BJ (cell line): ENCODE results near the gene GALK2. TPM values are rescaled to one million over a fixed set of nuclear protein-coding genes. Genes with fewer than 3 reads are reported as not detected.

ENCODE experiments used
- CTCF ChIA-PET: fragments of 350-600 bp; formaldehyde crosslinking; extraction: SDS; loops from one replicate; lab custom pipeline; 2021; ENCODE audit warnings: antibody characterized with exemption, inconsistent platforms; lab: Yijun Ruan, JAX
- POLR2A ChIA-PET: fragments of 300-600 bp; sonication (Branson Sonifier 250); formaldehyde crosslinking; extraction: SDS; loops from one replicate; lab custom pipeline; 2021; ENCODE audit warnings: antibody characterized with exemption; lab: Charles Lee
- DNase-seq: peaks from one replicate; pipeline ENCODE4 v3.0.0-alpha.2; 2011; ENCODE audit warnings: low read depth
- H3K27me3 ChIP-seq: 2 replicates; pipeline ENCODE4 v1.6.0; 2011; ENCODE audit warnings: low read length; ENCODE audit not compliant: control insufficient read depth, insufficient read depth
- H3K36me3 ChIP-seq: 2 replicates; pipeline ENCODE4 v1.5.1; 2011; ENCODE audit warnings: low read length; ENCODE audit not compliant: control insufficient read depth, insufficient read depth
- H3K4me3 ChIP-seq: 2 replicates; pipeline ENCODE4 v1.5.1; 2011; ENCODE audit warnings: low read depth, mild to moderate bottlenecking, control low read depth, low read length
- polyA plus RNA-seq: library from polyadenylated mRNA; depleted of rRNA; stranded (reverse); fragments of >200 nt; gene quantifications from 2 replicates; pipeline ENCODE4 v1.2.3, GENCODE V29; 2011
- TF ChIP-seq, protein P1 (sequence below): IDR thresholded peaks from 2 replicates; pipeline ENCODE4 v1.5.1; 2011; ENCODE audit warnings: low read depth, mild to moderate bottlenecking, control low read depth, inconsistent platforms, low read length, moderate library complexity; ENCODE audit not compliant: insufficient read depth

Gene GALK2
- polyA plus RNA-seq, 1 experiment = 19.4 TPM

DNA sequence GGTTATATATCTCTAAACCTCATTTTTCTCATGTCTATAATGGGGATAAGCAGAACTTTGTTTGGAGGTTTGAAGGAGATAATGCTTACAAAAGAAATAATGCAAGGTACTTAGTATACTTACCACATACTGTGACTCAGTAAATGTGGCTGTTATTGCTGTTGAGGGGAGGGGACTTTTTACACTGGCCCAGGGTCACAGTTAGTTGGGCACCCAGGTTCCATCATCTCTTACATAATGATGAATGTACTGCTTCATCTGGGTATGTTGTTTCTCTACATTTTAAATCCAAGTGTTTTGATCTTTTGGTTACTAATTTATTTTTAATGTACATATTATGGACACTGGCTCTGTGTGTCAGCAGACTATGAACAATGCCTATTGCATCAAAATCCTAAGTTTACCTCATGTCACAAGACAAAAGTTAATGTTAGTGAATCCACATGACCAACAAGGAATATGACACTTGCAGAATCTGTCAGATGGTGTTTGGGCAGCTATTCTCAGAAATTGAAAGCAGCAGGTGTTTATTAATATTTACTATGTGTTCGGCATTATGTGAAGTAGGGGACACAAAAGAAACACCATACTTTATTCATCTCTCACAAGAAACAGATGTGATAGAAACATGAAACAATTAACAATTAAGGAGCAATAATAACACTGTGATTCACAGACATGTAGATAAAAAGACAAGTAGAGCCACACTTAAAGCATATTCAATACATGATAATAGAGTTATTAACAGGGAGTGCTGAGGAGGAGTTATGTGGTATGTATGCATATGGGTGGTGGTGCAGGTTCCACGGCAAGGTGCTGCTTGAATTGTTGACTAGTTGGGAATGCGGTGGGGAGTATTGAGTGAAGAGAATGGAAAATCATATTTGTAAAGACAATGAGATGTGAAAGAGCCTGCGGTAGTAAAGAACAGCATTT, 109.7 kb downstream of the GALK2 start:
- ChIA-PET CTCF (interaction anchor here (1.2 kb wide), 1 partner anchor 22 kb away, joined by 3 read pairs; no protein-coding TSS in a partner anchor), POLR2A (no interaction called here)

DNA sequence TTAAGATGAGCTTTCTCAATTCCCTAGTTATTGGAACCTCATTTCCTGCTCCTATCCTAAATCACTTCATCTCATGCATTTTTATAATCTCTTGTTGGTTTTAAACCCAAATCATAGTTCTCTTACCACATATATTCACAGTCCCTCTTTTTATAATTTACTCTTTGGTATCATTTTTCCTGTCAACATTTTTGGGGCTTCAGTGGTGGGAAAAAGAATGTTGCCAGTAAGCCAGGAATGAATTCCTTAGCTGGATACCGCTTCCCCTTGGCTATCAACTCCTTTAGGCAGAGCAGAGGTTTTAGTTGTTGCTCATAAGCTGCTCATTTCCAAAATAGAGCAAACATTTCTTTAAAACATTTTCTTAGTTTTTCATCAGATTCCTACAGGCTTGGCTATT, 112.3 kb downstream of the GALK2 start:
- POLR2A ChIA-PET = interaction anchor here (0.6 kb wide), 2 partner anchors 12 to 581 kb away, joined by 3 to 5 read pairs; no protein-coding TSS in a partner anchor
- Histone ChIP-seq H3K4me3 (no peak overlapping the region), H3K27me3 (no peaks in the 10 kb centered on the region), H3K36me3 (no peaks in the 10 kb centered on the region)
- CTCF ChIA-PET = interaction anchor here (0.6 to 1.1 kb wide), 3 partner anchors 120 to 346 kb away, joined by 3 to 4 read pairs (median 3); no protein-coding TSS in a partner anchor
- TF ChIP-seq, protein P1, sequence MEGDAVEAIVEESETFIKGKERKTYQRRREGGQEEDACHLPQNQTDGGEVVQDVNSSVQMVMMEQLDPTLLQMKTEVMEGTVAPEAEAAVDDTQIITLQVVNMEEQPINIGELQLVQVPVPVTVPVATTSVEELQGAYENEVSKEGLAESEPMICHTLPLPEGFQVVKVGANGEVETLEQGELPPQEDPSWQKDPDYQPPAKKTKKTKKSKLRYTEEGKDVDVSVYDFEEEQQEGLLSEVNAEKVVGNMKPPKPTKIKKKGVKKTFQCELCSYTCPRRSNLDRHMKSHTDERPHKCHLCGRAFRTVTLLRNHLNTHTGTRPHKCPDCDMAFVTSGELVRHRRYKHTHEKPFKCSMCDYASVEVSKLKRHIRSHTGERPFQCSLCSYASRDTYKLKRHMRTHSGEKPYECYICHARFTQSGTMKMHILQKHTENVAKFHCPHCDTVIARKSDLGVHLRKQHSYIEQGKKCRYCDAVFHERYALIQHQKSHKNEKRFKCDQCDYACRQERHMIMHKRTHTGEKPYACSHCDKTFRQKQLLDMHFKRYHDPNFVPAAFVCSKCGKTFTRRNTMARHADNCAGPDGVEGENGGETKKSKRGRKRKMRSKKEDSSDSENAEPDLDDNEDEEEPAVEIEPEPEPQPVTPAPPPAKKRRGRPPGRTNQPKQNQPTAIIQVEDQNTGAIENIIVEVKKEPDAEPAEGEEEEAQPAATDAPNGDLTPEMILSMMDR = no peak
- peak; percentile 85 for DNase-seq

More for the DNA sequence above, 109.7 kb downstream of the GALK2 start:
- TF ChIP-seq, protein P1 = no peak
- Histone ChIP-seq H3K4me3 (no peak overlapping the region), H3K27me3 (no peaks in the 10 kb centered on the region), H3K36me3 (no peaks in the 10 kb centered on the region)
- DNase-seq = no peak

DNA sequence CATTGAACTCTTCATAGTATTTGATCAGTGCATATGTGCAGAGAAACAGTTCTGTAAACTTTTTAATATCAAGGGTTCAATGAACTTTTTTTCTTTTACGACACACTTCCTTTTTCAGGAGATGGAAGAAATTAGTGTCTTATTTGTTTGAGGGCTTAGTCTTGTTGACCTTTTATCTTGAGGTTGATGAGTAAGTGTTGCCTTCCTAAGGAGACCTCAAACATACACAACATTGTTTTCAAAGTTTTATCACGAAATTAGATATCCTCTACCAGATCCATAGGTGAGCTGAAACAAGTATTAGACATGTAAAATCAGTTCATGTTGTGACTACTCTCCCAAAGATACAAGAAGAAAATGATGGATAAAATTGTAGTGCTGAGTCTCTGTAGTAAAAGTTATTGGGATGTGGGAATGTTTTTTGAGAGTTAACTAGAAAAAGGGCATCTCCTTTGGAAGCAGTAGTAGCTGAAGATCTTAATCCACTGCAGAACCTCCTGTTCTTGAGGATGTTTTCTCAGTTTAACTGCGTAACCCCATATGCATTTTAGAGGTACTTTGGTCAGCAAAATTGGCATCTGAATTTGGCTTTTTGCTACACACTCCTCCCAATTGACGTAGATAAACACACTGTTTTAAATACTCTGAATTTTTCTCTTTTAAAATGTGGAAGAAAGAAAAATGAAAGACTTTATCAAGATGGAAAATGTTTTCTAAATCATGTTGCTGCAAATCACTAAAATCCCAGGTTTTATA, 116.8 kb downstream of the GALK2 start:
- TF ChIP-seq, protein P1 = no peak
- Histone ChIP-seq H3K4me3 (no peak overlapping the region), H3K27me3 (no peaks in the 10 kb centered on the region), H3K36me3 (no peaks in the 10 kb centered on the region)
- CTCF ChIA-PET = no interaction called here
- no peak for DNase-seq
- POLR2A ChIA-PET = no interaction called here

DNA sequence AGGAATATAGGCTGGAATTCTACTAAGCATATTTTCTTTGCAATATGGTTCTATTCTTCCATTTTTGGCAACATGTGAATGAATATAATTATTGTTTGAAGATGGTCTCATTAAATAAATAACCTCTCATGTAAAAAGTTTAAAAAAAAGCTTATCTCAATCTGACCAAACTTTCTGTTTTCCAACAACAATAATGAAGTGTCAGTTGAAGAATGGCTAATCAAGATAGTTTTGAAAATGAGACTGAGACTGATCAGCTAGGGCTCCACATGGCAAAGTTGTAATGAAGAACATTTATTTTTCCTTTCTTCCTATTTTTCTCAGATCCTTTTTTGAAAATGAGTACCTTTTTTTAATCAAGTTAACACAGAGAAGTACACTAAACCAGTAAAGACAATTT, 117.4 kb downstream of the GALK2 start:
- Histone ChIP-seq H3K27me3 (no peaks in the 10 kb centered on the region), H3K4me3 (no peak overlapping the region), H3K36me3 (no peaks in the 10 kb centered on the region)
- DNase-seq = no peak
- ChIA-PET CTCF (no interaction called here), POLR2A (no interaction called here)
- TF ChIP-seq, protein P1 = no peak

DNA sequence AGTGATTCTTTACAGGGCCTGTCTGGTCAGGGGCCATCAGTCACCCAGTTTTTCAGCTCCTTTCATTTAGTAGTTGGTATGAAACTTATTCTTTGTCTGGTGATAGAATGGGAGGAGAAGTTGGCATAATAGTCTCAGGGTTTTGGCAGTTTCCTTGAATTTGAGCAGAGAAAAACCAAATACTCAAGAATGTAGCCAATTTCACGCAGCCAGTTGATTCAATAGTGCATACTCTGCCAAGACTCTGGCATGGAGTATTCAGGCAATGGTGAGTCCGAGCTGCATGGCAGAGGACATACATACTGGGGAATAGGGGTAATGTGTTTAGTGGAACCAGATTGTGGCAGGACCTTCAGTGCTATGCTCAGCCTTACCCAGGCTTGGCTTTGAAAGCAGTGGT, 118.3 kb downstream of the GALK2 start:
- Histone ChIP-seq H3K4me3 (no peak overlapping the region), H3K27me3 (no peaks in the 10 kb centered on the region), H3K36me3 (no peaks in the 10 kb centered on the region)
- TF ChIP-seq, protein P1 = no peak
- ChIA-PET POLR2A (no interaction called here), CTCF (no interaction called here)
- DNase-seq = no peak
